Hepatocyte (in vitro differentiated cells): ENCODE results near the gene ABHD17A. TPM values are rescaled to one million over a fixed set of nuclear protein-coding genes. Genes with fewer than 3 reads are reported as not detected.

ENCODE experiments used
- DNase-seq: peaks from one replicate; pipeline ENCODE4 v3.0.0-alpha.2; 2016; ENCODE audit warnings: low spot score
- H2AFZ ChIP-seq: fragments of 200-600 bp; sonication (generic); 2 replicates; pipeline ENCODE4 v1.6.0; 2016; ENCODE audit warnings: antibody characterized with exemption, mild to moderate bottlenecking
- H3K27ac ChIP-seq: fragments of 200-600 bp; sonication (generic); 2 replicates; pipeline ENCODE4 v1.5.1; 2016; ENCODE audit warnings: mild to moderate bottlenecking
- H3K27me3 ChIP-seq: fragments of 200-600 bp; sonication (generic); 2 replicates; pipeline ENCODE4 v1.6.1; 2016
- H3K36me3 ChIP-seq: fragments of 200-600 bp; sonication (generic); replicated peaks from 2 replicates; pipeline ENCODE4 v1.5.1; 2016; ENCODE audit warnings: low read depth; ENCODE audit not compliant: insufficient read depth
- H3K4me1 ChIP-seq: fragments of 200-600 bp; sonication (generic); 2 replicates; pipeline ENCODE4 v1.5.1; 2016; ENCODE audit warnings: mild to moderate bottlenecking, moderate library complexity; ENCODE audit not compliant: insufficient read depth
- H3K4me2 ChIP-seq: fragments of 200-600 bp; sonication (generic); 2 replicates; pipeline ENCODE4 v1.6.0; 2016
- H3K4me3 ChIP-seq: fragments of 200-600 bp; sonication (generic); 2 replicates; pipeline ENCODE4 v1.5.1; 2016; ENCODE audit warnings: mild to moderate bottlenecking
- H3K79me2 ChIP-seq: fragments of 200-600 bp; sonication (generic); 2 replicates; pipeline ENCODE4 v1.6.0; 2017; ENCODE audit warnings: mild to moderate bottlenecking
- H3K9me2 ChIP-seq: fragments of 200-600 bp; sonication (generic); replicated peaks from 2 replicates; pipeline ENCODE4 v1.6.0; 2017; ENCODE audit warnings: mild to moderate bottlenecking; ENCODE audit not compliant: insufficient read depth
- H3K9me3 ChIP-seq: fragments of 200-600 bp; sonication (generic); 2 replicates; pipeline ENCODE4 v1.5.1; 2016; ENCODE audit warnings: low read depth, mild to moderate bottlenecking
- H4K20me1 ChIP-seq: fragments of 200-600 bp; sonication (generic); 2 replicates; pipeline ENCODE4 v1.6.0; 2016; ENCODE audit warnings: mild to moderate bottlenecking; ENCODE audit not compliant: insufficient read depth, poor library complexity, severe bottlenecking
- CTCF ChIP-seq: fragments of 200-600 bp; sonication (generic); IDR thresholded peaks from 2 replicates; pipeline ENCODE4 v1.5.1; 2016; ENCODE audit warnings: antibody characterized with exemption, mild to moderate bottlenecking; ENCODE audit not compliant: poor library complexity
- EZH2 ChIP-seq: fragments of 200-600 bp; sonication (generic); IDR thresholded peaks from 2 replicates; pipeline ENCODE4 v1.6.1; 2016; ENCODE audit warnings: antibody characterized with exemption, mild to moderate bottlenecking, borderline replicate concordance
- EZH2phosphoT487 ChIP-seq: fragments of 200-600 bp; sonication (generic); IDR thresholded peaks from one replicate; pipeline ENCODE4 v1.6.1; 2018; ENCODE audit warnings: antibody characterized with exemption, mild to moderate bottlenecking, low read depth, moderate library complexity; ENCODE audit not compliant: unreplicated experiment, severe bottlenecking
- WGBS: methylation state at CpG from one replicate; pipeline ENCODE4 v1.1.6; 2016; ENCODE audit warnings: low lambda C conversion rate; ENCODE audit errors: missing lambda C conversion rate; 5-methylcytosine and 5-hydroxymethylcytosine counted together
- polyA plus RNA-seq: library from polyadenylated mRNA; unstranded; fragments of >200 nt; fragmentation: Nextera tagmentation; extraction: Ambion mirVana; gene quantifications from 2 replicates; pipeline ENCODE4 v1.2.1, GENCODE V29; 2016
- total RNA-seq: library from RNA; depleted of rRNA; stranded (reverse); fragments of >200 nt; gene quantifications from 2 replicates; pipeline ENCODE4 v1.2.3, GENCODE V29; 2014

ABHD17A gene
- total and polyA plus RNA-seq, 2 experiments from 2014 or later, result 62.5 to 102 TPM

- Histone ChIP-seq H3K27ac (no peak overlapping the region), H3K27me3 (no peaks in the 10 kb centered on the region), H2AFZ (no peak overlapping the region), H3K4me2 (no peak overlapping the region), H4K20me1 (no peaks in the 10 kb centered on the region), H3K79me2 (no peaks in the 10 kb centered on the region), H3K9me2 (no peaks in the 10 kb centered on the region), H3K4me3 (no peak overlapping the region), H3K36me3 (no peaks in the 10 kb centered on the region), H3K9me3 (no peaks in the 10 kb centered on the region), H3K4me1 (no peaks in the 10 kb centered on the region)
- 96% methylated on average over 15 of the region's 15 CpGs for WGBS
- no peak for TF ChIP-seq CTCF
- TF ChIP-seq EZH2, result no peak
- TF ChIP-seq EZH2phosphoT487, result no peak
- DNase-seq, result no peak
These were observed 36.5 kb upstream of the ABHD17A start for GRCh38 chr19:1921825-1922224.

- Histone ChIP-seq H3K9me3 (no peaks in the 10 kb centered on the region), H3K27ac (no peak overlapping the region), H3K4me1 (no peaks in the 10 kb centered on the region), H4K20me1 (no peaks in the 10 kb centered on the region), H3K4me3 (no peak overlapping the region), H2AFZ (no peak overlapping the region), H3K79me2 (no peaks in the 10 kb centered on the region), H3K9me2 (no peaks in the 10 kb centered on the region), H3K4me2 (no peak overlapping the region), H3K36me3 (no peaks in the 10 kb centered on the region), H3K27me3 (no peaks in the 10 kb centered on the region)
- WGBS, result 97% methylated on average over 19 of the region's 19 CpGs
- DNase-seq, result no peak
- TF ChIP-seq CTCF (no peak), EZH2phosphoT487 (no peak), EZH2 (no peak)
These were observed 36.0 kb upstream of the ABHD17A start for GRCh38 chr19:1921326-1921725.

GRCh38 chr19:1920644-1921043 lies 35.3 kb upstream of the ABHD17A start:
- Histone ChIP-seq H3K79me2 (no peaks in the 10 kb centered on the region), H3K4me3 (no peak overlapping the region), H3K9me2 (no peaks in the 10 kb centered on the region), H3K4me1 (no peaks in the 10 kb centered on the region), H3K27ac (no peak overlapping the region), H2AFZ (no peak overlapping the region), H3K9me3 (no peaks in the 10 kb centered on the region), H3K27me3 (no peaks in the 10 kb centered on the region), H4K20me1 (no peaks in the 10 kb centered on the region), H3K4me2 (no peak overlapping the region), H3K36me3 (no peaks in the 10 kb centered on the region)
- 98% methylated on average over 17 of the region's 19 CpGs for WGBS
- no peak for DNase-seq
- TF ChIP-seq EZH2phosphoT487 (no peak), CTCF (no peak), EZH2 (no peak)

GRCh38 chr19:1918975-1919374 lies 33.7 kb upstream of the ABHD17A start:
- Histone ChIP-seq H3K27ac (no peak overlapping the region), H3K9me2 (no peaks in the 10 kb centered on the region), H3K4me2 (no peak overlapping the region), H4K20me1 (peaks cover 7% of the 10 kb centered on the region), H3K27me3 (no peaks in the 10 kb centered on the region), H3K9me3 (no peaks in the 10 kb centered on the region), H3K79me2 (peaks cover 4% of the 10 kb centered on the region), H3K4me3 (no peak overlapping the region), H3K4me1 (no peaks in the 10 kb centered on the region), H2AFZ (no peak overlapping the region), H3K36me3 (no peaks in the 10 kb centered on the region)
- TF ChIP-seq CTCF (no peak), EZH2phosphoT487 (no peak), EZH2 (no peak)
- 94% methylated on average over 19 of the region's 28 CpGs for WGBS
- no peak for DNase-seq
